Measurements from ENCODE around the gene NLGN1.

NLGN1 gene

DNA sequence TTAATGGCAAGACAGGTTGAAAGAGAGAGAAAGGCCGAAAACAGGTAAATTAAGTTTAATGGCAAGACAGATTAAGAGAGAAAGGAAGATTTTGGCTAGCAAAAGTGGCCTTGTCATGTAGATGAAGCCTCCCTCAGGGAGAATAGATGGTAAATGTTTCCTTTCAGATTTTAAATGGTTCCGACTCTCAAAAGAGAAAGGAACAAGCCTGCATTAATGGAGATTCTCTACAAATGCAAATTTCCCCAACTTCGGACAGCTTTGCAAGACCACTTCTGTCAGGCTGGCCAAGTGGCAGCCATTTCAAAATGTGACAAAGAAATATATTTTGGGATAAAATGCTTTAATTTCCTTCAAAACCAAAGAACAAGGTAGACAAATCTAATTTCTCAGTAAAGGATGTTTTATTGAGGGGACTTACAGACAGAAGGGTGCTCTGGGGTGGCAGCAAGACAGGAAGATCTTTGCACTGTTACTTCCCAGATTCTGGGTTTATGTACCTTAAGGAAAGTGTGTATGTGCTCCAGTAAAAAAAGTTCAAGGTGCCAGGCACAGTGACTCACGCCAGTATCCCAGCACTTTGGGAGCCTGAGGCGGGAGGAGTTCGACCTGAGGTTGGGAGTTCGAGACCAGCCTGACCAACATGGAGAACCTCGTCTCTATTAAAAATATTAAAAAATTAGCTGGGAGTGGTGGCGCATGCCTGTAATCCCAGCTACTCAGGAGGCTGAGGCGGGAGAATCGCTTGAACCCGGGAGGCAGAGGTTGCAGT lies 835.3 kb downstream of the NLGN1 start:
- WGBS (ENCODE audit: extremely low coverage, insufficient coverage, insufficient read length): no CpG with 5 or more reads among the region's 12 CpGs
- H3K4me3 ChIP-seq (ENCODE audit: low read depth, low read length): no peak overlapping the region
- H2AK5ac ChIP-seq (ENCODE audit: low read length): no peak overlapping the region
- no peak overlapping the region for H2BK120ac ChIP-seq (ENCODE audit: insufficient read depth, low read length, poor library complexity)
- no peaks in the 10 kb centered on the region for H3K27me3 ChIP-seq (ENCODE audit: insufficient read depth, low read length)
- no peak overlapping the region for H4K91ac ChIP-seq (ENCODE audit: low read depth, low read length)
- H2BK5ac ChIP-seq (ENCODE audit: low read depth, low read length, poor library complexity): no peak overlapping the region
- H3K9ac ChIP-seq (ENCODE audit: low read length): no peak overlapping the region
- H3K27ac ChIP-seq (ENCODE audit: low read depth, low read length): no peak overlapping the region
- no peak overlapping the region for H4K12ac ChIP-seq (ENCODE audit: low read depth, low read length)
- H3K36me3 ChIP-seq (ENCODE audit: control insufficient read depth in 1 of 2, insufficient read depth in 2 of 2, low read length in 2 of 2): no peaks in the 10 kb centered on the region
- no peak overlapping the region for H3K14ac ChIP-seq (ENCODE audit: low read length)
- no peak overlapping the region for H3K4ac ChIP-seq (ENCODE audit: low read depth, low read length)
- H3K18ac ChIP-seq (ENCODE audit: low read length): no peak overlapping the region
- no peak overlapping the region for H3K4me2 ChIP-seq (ENCODE audit: low read length)
- no peak overlapping the region for H3K23ac ChIP-seq (ENCODE audit: low read length)
- no peak overlapping the region for H4K8ac ChIP-seq (ENCODE audit: low read depth, low read length)
- no peaks in the 10 kb centered on the region for H3K4me1 ChIP-seq (ENCODE audit: control insufficient read depth in 1 of 2, insufficient read depth in 2 of 2, low read length in 2 of 2)
- H2AFZ ChIP-seq (ENCODE audit: insufficient read depth, low read length, poor library complexity): no peak overlapping the region
- no peak for DNase-seq
- H3K79me2 ChIP-seq (ENCODE audit: control insufficient read depth, insufficient read depth, low read length, poor library complexity): no peaks in the 10 kb centered on the region
- no peaks in the 10 kb centered on the region for H3K9me3 ChIP-seq (ENCODE audit: insufficient read depth, low read depth, low read length)
- H3K79me1 ChIP-seq (ENCODE audit: low read length): no peaks in the 10 kb centered on the region
- H2BK12ac ChIP-seq (ENCODE audit: low read length): no peak overlapping the region

- Histone ChIP-seq H2BK12ac (ENCODE audit: low read length) (no peak overlapping the region), H4K91ac (ENCODE audit: low read depth, low read length) (no peak overlapping the region), H4K8ac (ENCODE audit: low read depth, low read length) (no peak overlapping the region), H2BK5ac (ENCODE audit: low read depth, low read length, poor library complexity) (no peak overlapping the region), H2AFZ (ENCODE audit: insufficient read depth, low read length, poor library complexity) (no peak overlapping the region), H3K4me2 (ENCODE audit: low read length) (no peak overlapping the region), H3K27ac (ENCODE audit: low read depth, low read length) (no peak overlapping the region), H3K79me1 (ENCODE audit: low read length) (no peaks in the 10 kb centered on the region), H4K12ac (ENCODE audit: low read depth, low read length) (no peak overlapping the region), H3K79me2 (ENCODE audit: control insufficient read depth, insufficient read depth, low read length, poor library complexity) (no peaks in the 10 kb centered on the region), H3K9me3 (ENCODE audit: insufficient read depth, low read depth, low read length) (no peaks in the 10 kb centered on the region), H3K4ac (ENCODE audit: low read depth, low read length) (no peak overlapping the region), H3K27me3 (ENCODE audit: insufficient read depth, low read length) (no peaks in the 10 kb centered on the region), H3K36me3 (ENCODE audit: control insufficient read depth in 1 of 2, insufficient read depth in 2 of 2, low read length in 2 of 2) (no peaks in the 10 kb centered on the region), H3K4me1 (ENCODE audit: control insufficient read depth in 1 of 2, insufficient read depth in 2 of 2, low read length in 2 of 2) (no peaks in the 10 kb centered on the region), H2BK120ac (ENCODE audit: insufficient read depth, low read length, poor library complexity) (no peak overlapping the region), H3K23ac (ENCODE audit: low read length) (no peak overlapping the region), H3K18ac (ENCODE audit: low read length) (no peak overlapping the region), H3K9ac (ENCODE audit: low read length) (no peak overlapping the region), H3K4me3 (ENCODE audit: low read depth, low read length) (no peak overlapping the region), H2AK5ac (ENCODE audit: low read length) (no peak overlapping the region), H3K14ac (ENCODE audit: low read length) (no peak overlapping the region)
- WGBS (ENCODE audit: extremely low coverage, insufficient coverage, insufficient read length): no CpG with 5 or more reads among the region's 2 CpGs
- no peak for DNase-seq
Observed at GRCh38 chr3:174233511-174233910, 836.0 kb downstream of the NLGN1 start.

DNA sequence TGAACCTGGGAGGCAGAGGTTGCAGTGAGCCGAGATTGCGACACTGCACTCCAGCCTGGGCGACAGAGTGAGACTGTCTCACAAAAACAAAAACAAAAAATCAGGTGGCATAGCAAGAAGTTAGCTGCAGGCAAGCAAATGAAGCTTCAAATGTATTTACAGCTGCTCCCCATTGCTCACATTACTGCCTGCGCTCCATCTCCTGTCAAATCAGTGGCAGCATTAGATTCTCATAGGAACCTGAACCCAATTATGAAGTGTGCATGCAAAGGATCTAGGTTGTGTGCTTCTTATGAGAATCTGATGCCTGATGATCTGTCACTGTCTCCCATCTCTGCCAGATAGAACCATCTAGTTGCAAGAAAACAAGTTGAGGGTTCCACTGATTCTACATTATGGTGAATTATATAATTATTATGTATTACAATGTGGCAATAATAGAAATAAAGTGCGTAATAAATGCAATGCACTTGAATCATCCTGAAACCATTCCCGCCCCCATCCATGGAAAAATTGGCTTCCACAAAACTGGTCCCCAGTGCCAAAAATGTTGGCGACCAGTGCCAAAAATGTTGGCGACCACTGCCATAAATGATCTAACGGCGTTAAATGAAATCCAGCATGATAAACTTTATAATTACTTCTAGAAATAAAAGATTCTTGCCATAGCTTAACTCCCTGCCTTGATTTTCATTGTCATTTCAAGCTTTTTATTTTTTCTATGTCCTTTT lies 844.9 kb downstream of the NLGN1 start:
- no peaks in the 10 kb centered on the region for H3K9me3 ChIP-seq (ENCODE audit: insufficient read depth, low read depth, low read length)
- no peak overlapping the region for H4K12ac ChIP-seq (ENCODE audit: low read depth, low read length)
- no peaks in the 10 kb centered on the region for H3K27me3 ChIP-seq (ENCODE audit: insufficient read depth, low read length)
- H3K4me2 ChIP-seq (ENCODE audit: low read length): no peak overlapping the region
- no peak for DNase-seq
- H3K36me3 ChIP-seq (ENCODE audit: control insufficient read depth in 1 of 2, insufficient read depth in 2 of 2, low read length in 2 of 2): no peaks in the 10 kb centered on the region
- no peak overlapping the region for H3K23ac ChIP-seq (ENCODE audit: low read length)
- no peaks in the 10 kb centered on the region for H3K79me2 ChIP-seq (ENCODE audit: control insufficient read depth, insufficient read depth, low read length, poor library complexity)
- H4K8ac ChIP-seq (ENCODE audit: low read depth, low read length): no peak overlapping the region
- no peak overlapping the region for H4K91ac ChIP-seq (ENCODE audit: low read depth, low read length)
- no peak overlapping the region for H2BK12ac ChIP-seq (ENCODE audit: low read length)
- H2AK5ac ChIP-seq (ENCODE audit: low read length): no peak overlapping the region
- H3K27ac ChIP-seq (ENCODE audit: low read depth, low read length): no peak overlapping the region
- H3K9ac ChIP-seq (ENCODE audit: low read length): no peak overlapping the region
- no peak overlapping the region for H3K4ac ChIP-seq (ENCODE audit: low read depth, low read length)
- H3K79me1 ChIP-seq (ENCODE audit: low read length): no peaks in the 10 kb centered on the region
- WGBS (ENCODE audit: extremely low coverage, insufficient coverage, insufficient read length): no CpG with 5 or more reads among the region's 10 CpGs
- no peak overlapping the region for H3K4me3 ChIP-seq (ENCODE audit: low read depth, low read length)
- no peak overlapping the region for H3K18ac ChIP-seq (ENCODE audit: low read length)
- H3K4me1 ChIP-seq (ENCODE audit: control insufficient read depth in 1 of 2, insufficient read depth in 2 of 2, low read length in 2 of 2): no peaks in the 10 kb centered on the region
- no peak overlapping the region for H2BK5ac ChIP-seq (ENCODE audit: low read depth, low read length, poor library complexity)
- H3K14ac ChIP-seq (ENCODE audit: low read length): no peak overlapping the region
- H2AFZ ChIP-seq (ENCODE audit: insufficient read depth, low read length, poor library complexity): no peak overlapping the region
- H2BK120ac ChIP-seq (ENCODE audit: insufficient read depth, low read length, poor library complexity): no peak overlapping the region

GRCh38 chr3:174243171-174243570 lies 845.6 kb downstream of the NLGN1 start:
- Histone ChIP-seq H4K12ac (ENCODE audit: low read depth, low read length) (no peak overlapping the region), H3K79me1 (ENCODE audit: low read length) (no peaks in the 10 kb centered on the region), H3K4ac (ENCODE audit: low read depth, low read length) (no peak overlapping the region), H3K27me3 (ENCODE audit: insufficient read depth, low read length) (no peaks in the 10 kb centered on the region), H3K79me2 (ENCODE audit: control insufficient read depth, insufficient read depth, low read length, poor library complexity) (no peaks in the 10 kb centered on the region), H3K4me3 (ENCODE audit: low read depth, low read length) (no peak overlapping the region), H3K9ac (ENCODE audit: low read length) (no peak overlapping the region), H2AK5ac (ENCODE audit: low read length) (no peak overlapping the region), H2BK5ac (ENCODE audit: low read depth, low read length, poor library complexity) (no peak overlapping the region), H2BK120ac (ENCODE audit: insufficient read depth, low read length, poor library complexity) (no peak overlapping the region), H3K27ac (ENCODE audit: low read depth, low read length) (no peak overlapping the region), H3K36me3 (ENCODE audit: control insufficient read depth in 1 of 2, insufficient read depth in 2 of 2, low read length in 2 of 2) (no peaks in the 10 kb centered on the region), H2AFZ (ENCODE audit: insufficient read depth, low read length, poor library complexity) (no peak overlapping the region), H3K14ac (ENCODE audit: low read length) (no peak overlapping the region), H3K4me1 (ENCODE audit: control insufficient read depth in 1 of 2, insufficient read depth in 2 of 2, low read length in 2 of 2) (no peaks in the 10 kb centered on the region), H4K8ac (ENCODE audit: low read depth, low read length) (no peak overlapping the region), H3K4me2 (ENCODE audit: low read length) (no peak overlapping the region), H4K91ac (ENCODE audit: low read depth, low read length) (no peak overlapping the region), H2BK12ac (ENCODE audit: low read length) (no peak overlapping the region), H3K9me3 (ENCODE audit: insufficient read depth, low read depth, low read length) (no peaks in the 10 kb centered on the region), H3K23ac (ENCODE audit: low read length) (no peak overlapping the region), H3K18ac (ENCODE audit: low read length) (no peak overlapping the region)
- no peak for DNase-seq
- no CpG with 5 or more reads among the region's 2 CpGs for WGBS (ENCODE audit: extremely low coverage, insufficient coverage, insufficient read length)
